ENCODE results near the gene TAF6L.

TAF6L gene, protein sequence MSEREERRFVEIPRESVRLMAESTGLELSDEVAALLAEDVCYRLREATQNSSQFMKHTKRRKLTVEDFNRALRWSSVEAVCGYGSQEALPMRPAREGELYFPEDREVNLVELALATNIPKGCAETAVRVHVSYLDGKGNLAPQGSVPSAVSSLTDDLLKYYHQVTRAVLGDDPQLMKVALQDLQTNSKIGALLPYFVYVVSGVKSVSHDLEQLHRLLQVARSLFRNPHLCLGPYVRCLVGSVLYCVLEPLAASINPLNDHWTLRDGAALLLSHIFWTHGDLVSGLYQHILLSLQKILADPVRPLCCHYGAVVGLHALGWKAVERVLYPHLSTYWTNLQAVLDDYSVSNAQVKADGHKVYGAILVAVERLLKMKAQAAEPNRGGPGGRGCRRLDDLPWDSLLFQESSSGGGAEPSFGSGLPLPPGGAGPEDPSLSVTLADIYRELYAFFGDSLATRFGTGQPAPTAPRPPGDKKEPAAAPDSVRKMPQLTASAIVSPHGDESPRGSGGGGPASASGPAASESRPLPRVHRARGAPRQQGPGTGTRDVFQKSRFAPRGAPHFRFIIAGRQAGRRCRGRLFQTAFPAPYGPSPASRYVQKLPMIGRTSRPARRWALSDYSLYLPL

GRCh38 chr11:62771144-62772021, at the start of gene TAF6L:
TSS of gene TAF6L (plus strand) at chr11:62771396. CDS start at chr11:62775784, 4,388 bp downstream.
- H3K27me3 Mint-ChIP-seq (ENCODE audit: low read depth, poor library complexity) = peaks cover 3% of the 10 kb centered on the region
- DNase-seq = peak; percentile 94
- H3K27ac Mint-ChIP-seq = peak within 1 kb of the TSS; percentile 99
- H3K4me1 Mint-ChIP-seq = peaks cover 31% of the 10 kb centered on the region
- H3K36me3 Mint-ChIP-seq (ENCODE audit: low read depth) = peaks cover 21% of the 10 kb centered on the region
- peak within 1 kb of the TSS; percentile 86 for H3K4me3 Mint-ChIP-seq
- H3K9me3 Mint-ChIP-seq = no peaks in the 10 kb centered on the region
- TF ChIP-seq CTCF (IDR thresholded peaks at IDR 0.05) = no peak

- peaks cover 39% of the 10 kb centered on the region for H3K4me1 Mint-ChIP-seq
- no peak overlapping the region for H3K4me3 Mint-ChIP-seq
- H3K36me3 Mint-ChIP-seq (ENCODE audit: low read depth) = peaks cover 77% of the 10 kb centered on the region
- H3K27me3 Mint-ChIP-seq (ENCODE audit: low read depth, poor library complexity) = no peaks in the 10 kb centered on the region
- no peaks in the 10 kb centered on the region for H3K9me3 Mint-ChIP-seq
- no peak for DNase-seq
- no peak for TF ChIP-seq CTCF (IDR thresholded peaks at IDR 0.05)
- H3K27ac Mint-ChIP-seq = peak overlapping the region; percentile 32
Measured at GRCh38 chr11:62721994-62722393, 49.2 kb upstream of the TAF6L start.

DNA sequence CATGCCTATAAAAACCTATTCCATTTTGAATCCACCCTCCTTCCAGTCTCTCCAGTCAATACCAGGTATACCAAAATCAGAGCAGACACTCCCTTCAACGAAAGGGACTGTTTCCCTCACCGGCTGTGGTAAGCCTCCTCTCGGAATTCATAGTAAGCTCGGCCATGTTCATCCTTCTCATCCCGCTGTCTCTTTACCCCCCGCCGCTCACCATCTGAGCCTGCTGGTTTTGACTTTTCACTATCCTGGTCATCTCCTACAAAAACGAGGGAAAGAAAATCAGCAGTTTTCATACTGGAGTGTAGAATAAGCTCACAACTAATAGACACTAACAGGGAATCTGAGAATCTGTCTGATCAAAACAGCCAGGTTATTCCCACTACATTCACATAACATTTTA, 47.0 kb upstream of the TAF6L start:
- no peak for DNase-seq
- no peak for TF ChIP-seq CTCF (IDR thresholded peaks at IDR 0.05)

GRCh38 chr11:62725646-62726045, 45.5 kb upstream of the TAF6L start:
- H3K4me3 Mint-ChIP-seq = peak overlapping the region; percentile 98
- peaks cover 44% of the 10 kb centered on the region for H3K36me3 Mint-ChIP-seq (ENCODE audit: low read depth)

More for the DNA sequence above, 47.0 kb upstream of the TAF6L start:
- Mint-ChIP-seq H3K36me3 (ENCODE audit: low read depth) (peaks cover 58% of the 10 kb centered on the region), H3K4me1 (peaks cover 47% of the 10 kb centered on the region), H3K4me3 (peak overlapping the region; percentile 98), H3K27me3 (ENCODE audit: low read depth, poor library complexity) (peaks cover 3% of the 10 kb centered on the region), H3K27ac (peak overlapping the region; percentile 25), H3K9me3 (no peaks in the 10 kb centered on the region)

More at GRCh38 chr11:62725646-62726045, 45.5 kb upstream of the TAF6L start:
- Mint-ChIP-seq H3K27me3 (ENCODE audit: low read depth, poor library complexity) (peaks cover 3% of the 10 kb centered on the region), H3K27ac (peak overlapping the region; percentile 97), H3K4me1 (peaks cover 57% of the 10 kb centered on the region), H3K9me3 (no peaks in the 10 kb centered on the region)
- TF ChIP-seq CTCF (IDR thresholded peaks at IDR 0.05) = no peak
- DNase-seq = no peak
